HG02678 (cell line): ENCODE data around the gene KIAA0319L.

ENCODE experiments used
- ATAC-seq: cut with Tn5 transposase; IDR thresholded peaks from one replicate; pipeline ENCODE4 v1.9.1; 2021; ENCODE audit warnings: mild to moderate bottlenecking, moderate library complexity; ENCODE audit not compliant: unreplicated experiment

The KIAA0319L gene

DNA sequence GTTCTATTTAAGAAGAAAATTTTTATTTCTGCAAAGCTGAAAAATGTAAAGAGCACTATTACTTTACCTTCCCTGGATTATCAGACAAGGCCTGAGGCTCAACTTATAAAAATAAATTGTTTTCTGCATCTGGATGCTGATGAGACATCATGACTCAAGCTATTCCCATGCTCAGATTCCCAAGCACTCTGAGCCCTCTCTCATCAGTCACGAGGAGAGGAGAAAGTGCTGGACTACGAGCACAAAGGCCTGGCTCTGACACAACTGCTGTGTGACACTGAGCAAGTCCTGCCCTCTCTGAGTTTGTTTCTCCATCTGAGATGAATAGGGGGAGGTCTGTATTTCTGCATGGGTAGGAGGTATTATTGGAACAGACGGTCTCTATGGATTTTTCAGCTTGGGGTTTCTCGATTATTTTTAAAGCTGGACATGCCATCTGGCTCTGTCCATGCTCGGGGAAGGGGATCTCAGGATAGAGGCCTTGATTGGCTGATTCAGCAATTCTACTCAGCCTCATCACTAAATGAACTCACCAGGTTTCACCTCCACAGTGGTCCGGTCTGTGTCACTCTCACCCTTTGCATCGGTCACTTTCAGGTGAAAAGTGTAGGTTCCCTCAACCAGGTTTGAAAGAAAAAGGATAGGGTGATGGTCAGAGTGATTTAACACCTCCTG is 107.7 kb downstream of the KIAA0319L start:
- no peak for ATAC-seq

DNA sequence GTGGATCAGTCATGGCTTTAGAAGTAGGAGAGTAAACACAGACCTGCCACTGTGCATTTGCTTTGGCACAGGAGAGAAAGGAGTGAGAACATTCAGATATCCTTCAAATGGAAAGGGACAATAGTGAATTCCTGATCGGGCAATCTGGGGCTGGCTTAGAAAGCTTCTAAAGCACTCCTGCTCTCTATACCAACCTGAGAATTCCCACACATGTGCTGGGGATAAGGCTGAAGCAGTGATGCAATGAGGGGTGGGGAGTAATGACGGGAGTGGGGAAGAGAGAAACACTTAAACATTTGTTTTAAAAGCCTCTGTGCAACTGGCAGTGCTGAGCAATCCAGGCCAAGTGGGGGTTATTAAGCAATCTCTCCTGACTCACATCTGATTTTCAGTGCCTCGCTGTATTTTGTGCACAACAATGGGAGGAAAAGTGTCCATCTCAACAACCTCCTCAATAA is 108.8 kb downstream of the KIAA0319L start:
- ATAC-seq, result no peak

DNA sequence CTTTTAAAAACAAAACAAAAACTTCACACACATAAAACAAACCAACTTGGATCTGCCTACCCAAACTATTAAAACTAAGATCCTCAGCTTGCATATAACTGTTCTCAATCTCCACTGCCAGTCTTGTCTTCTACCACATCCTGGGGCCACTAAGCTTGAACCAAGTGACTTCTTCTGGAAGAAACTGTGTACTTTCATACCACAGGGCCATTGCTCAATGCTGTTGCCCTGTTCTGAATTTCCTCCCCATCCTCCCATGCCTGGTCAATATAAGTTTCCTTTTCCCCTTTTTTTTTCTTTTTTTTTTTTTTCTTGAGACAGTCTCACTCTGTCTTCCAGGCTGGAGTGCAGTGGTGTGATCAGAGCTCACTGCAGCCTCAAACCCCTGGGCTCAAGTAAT is 109.9 kb downstream of the KIAA0319L start:
- no peak for ATAC-seq

DNA sequence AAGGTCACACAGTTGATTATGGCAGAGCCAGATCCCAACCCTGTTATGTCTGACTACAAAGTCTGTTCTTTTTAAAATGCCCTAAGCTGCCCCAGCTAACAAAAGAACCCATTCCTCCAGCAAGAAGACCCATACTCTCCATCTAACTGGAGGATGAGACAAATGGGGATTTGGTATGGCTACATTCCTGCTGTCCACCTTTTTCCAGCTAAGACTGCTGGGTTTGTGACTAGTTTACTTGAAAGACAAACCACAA is 112.8 kb downstream of the KIAA0319L start:
- no peak for ATAC-seq

DNA sequence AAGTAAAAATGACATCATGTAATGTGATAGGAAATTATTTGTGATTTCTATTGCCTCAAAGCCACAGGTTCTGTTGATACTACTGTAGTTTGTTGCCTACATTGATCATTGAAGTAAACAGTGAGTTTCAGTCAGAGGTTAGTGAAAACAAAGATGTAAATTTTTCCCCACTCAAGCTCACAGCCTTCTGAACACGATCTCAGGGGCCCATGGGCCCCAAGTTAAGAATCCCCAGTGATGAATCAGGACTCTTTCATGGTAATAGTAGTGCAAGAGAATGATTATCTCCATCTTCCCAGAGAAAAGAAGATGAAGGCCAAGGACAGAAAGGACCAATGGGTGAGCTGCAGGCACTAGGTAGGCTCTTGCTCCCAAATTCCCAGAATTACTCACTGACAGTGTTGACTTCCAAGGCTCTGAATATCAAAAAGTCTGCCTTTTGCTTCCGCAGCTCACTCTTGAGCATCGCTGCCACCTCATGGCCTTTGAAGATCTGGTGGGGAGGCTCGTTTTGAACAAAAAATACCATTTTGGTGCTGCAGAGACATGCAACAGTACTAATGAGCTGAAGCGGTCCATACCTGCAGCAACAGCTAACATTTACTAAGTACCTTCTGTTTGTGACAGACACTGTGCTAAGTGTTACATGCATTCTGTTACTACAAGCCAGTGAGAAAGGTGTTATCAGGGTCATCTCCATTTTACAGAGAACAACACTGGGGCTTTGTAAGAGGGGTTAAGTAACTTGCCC is 113.3 kb downstream of the KIAA0319L start:
- ATAC-seq, result no peak

DNA sequence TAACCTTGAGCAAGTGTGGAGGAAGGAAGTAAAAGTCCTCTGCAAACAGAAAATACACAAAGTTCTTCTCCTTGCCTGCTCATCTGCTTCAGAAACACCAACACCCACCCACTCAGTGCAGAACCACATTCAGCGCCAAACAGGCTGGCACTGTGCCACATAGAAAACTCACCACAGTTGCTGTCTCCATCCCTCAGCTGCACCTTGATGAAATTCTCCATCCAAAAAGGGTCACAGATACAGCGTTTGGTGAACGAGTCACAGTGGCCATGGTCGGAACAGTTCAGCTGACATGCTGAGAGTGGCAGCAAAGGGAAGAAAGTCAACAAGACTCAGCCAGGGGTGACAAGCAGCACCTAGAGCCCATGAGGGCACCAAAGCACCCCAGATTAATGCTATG is 114.5 kb downstream of the KIAA0319L start:
- ATAC-seq, result no peak

DNA sequence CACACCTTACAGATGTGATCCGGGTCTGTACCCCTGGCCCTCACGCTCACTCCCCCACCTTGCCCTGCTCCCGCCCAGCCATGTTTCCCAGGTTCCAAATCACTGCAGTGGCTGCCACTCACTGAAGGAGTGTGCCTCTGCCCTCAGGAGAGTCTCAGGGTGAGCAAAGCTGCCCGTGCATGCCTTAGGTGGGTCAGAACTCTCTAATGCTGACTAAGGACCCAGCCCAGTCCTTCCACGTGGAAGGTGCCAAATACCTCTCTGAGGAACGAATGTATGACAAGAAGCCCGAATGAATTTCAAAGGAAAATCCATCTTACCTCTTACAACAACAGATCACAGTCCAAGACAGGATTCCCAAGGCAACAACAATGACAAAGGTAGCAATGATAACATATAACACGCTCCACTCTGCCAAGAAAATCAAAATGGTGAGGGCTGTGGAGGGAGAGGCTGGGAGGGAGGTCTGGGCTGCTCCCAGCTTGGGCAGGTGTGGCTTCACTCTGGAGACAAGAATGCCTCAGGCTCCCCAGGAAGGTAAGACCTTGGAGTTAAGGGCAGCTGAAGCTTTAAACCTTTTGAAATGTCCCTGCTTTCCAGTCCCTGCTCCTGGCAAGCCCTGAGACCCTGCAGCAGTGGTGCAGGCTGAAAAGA is 115.2 kb downstream of the KIAA0319L start:
- no peak for ATAC-seq

DNA sequence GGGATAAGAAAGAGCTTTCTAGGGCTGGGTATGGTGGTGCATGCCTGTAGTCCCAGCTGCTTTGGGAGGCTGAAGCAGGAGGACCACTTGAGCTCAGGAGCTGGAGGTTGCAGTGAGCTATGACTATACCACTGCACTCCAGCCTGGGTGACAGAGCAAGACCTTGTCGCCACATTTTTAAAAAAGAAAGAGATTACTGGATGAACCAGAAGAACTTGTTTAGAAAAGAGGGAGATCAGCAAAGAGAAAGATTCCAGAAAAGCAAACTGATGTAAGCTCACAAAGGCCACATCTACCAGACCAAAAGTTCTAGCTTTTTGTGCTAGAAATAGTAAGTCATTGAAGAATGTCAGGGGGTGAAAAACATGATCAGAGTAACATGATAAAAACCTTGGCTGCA is 117.6 kb downstream of the KIAA0319L start:
- no peak for ATAC-seq

DNA sequence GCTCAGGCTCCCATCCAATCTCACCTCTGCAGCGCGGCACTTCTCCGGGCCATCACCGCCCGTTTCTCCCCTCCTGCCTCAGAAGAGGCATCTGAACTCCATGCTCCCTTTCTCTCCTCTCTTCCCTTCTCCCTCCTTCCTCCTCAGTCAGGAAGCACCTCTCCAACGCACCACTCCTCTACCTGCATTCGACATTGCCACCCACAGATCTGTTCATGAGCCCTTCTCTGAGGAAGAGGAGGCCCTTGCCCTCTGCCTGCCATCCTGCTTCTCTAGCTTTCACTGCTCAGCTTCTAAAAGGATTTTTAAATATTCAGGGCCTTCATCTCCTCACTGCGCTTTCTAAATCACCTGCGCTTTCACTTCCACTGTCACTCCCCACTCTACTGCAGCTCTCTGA is 120.0 kb downstream of the KIAA0319L start:
- ATAC-seq, result no peak

DNA sequence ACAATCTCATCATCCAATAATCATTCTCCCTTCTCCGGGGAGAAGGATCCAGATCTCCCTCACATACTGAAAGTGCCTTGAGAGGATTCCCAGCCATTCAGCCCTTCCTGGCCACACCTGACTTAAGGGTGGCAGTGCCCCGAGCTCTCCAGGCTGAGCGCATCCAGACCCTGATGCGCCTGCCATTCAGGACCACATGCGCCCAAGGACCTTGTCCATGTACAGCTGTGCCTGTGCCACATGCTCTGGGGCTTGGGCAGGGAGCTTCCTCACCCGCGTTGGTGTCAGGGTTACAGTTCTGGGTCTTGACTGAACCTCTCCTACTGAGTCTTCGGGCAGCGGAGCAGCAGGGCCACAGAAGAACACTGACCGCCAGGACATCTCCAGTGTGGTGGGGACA is 121.1 kb downstream of the KIAA0319L start:
- no peak for ATAC-seq

DNA sequence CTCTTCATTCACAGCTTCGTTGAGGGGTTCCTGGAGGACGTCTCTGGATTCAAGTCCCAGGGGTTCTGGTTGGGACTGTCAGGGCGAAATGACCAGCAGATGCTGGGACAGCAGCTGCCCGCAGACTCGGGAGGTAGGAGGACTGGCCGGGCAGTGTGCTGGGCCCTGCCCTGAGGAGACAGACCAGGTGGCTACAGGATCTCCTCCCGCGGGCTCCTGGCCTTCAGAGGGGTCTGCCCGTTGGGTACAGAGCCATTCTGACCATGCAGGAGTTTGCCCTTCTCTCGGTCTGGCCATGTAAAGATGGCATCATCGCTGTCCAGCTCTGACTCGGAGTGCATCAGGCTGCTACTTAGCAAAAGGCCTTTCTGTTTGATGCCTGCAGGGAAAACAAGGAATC is 122.5 kb downstream of the KIAA0319L start:
- ATAC-seq, result no peak

DNA sequence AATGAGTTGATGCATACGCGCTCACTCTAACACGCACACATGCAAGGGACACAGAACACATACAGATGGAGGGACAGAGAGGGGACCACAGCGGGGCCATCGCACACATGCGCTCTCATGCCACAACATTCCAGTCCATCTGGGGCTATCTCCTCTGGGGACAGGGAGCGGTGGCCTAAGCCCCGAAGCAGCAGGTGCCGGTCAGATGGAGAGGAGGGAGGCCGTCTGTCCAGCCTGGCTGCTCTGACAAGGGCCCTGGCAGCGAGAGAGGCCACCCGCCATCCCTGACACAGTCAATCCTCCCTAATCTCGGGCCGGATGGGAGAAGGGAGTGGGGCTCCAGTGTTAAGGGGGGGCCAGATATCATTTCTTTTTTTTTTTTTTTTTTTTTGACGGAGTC is 123.5 kb downstream of the KIAA0319L start:
- ATAC-seq, result no peak

DNA sequence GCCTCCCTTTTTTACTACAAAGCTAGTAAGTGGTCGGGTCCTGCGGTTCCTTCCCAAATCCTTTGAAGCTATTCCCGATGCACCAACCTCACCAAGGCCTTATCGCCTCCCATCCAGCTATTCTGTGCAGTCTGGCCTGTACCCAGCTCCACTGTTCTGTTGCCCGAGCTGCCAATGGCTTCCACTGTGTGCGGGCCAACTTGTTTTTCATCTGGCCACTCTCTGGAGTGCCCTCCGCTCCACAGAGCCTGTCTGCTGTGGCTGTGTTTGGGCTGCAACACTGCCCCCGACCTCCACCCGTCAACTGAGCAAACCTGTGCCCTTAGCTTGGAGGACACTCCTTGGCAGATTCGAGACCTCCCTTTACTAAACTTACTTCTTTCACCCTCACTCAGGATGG is 125.0 kb downstream of the KIAA0319L start:
- ATAC-seq, result no peak

DNA sequence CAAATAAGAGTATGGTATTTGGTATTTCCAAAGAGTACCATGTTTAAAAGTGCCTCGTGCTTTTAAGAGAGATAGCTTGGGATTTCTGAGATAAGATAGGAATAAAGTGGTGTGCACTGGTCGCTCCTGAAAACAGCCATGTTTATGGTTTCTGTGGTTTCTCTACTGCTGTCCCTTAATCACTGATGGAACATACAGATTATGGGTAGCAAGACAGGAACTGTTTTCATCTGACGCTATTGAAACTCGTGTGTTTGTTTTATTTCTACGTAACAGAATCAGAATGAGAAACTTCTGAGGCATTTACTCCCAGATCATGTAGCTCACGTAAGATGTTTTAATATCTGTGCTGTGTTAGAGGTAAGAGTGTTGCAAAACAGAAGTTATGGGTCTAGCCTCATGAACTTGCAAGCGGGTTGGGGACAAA is 126.0 kb downstream of the KIAA0319L start:
- no peak for ATAC-seq

DNA sequence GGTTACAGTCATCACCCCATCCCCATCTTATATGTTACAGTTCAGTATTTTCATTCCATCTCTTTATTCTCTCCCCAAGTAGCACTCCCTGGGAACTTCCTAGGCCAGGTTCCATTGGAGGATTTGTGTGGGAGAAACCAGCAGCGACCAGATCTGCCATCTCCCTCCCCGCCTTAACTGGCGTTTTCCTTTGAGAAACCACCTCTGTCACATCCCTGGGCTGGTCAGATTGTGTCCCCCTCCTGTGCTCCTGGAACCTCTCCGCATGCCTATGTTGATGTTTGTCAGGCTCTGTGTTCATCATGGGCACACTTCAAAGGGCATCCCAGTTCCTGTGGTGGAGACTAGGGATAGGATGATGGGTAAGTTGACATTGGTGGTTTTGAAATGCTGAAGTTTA is 126.4 kb downstream of the KIAA0319L start:
- ATAC-seq, result no peak

DNA sequence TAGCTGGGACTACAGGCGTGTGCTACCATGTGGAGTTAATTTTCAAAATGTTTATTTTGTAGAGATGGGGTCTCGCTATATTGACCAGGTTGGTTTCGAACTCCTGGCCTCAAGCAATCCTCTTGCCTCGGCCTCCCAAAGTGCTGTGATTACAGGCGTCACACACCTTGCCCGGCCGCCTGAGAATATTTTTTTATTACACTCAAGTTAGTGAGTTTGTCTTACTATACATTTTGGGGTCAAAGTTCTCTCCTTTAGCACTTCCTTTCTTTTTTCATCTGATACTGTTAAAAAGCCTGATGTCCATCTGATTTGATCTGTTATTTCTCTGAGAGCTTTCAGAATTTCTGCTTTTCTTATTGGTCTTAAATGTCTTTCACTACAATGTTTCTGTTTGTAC is 128.8 kb downstream of the KIAA0319L start:
- no peak for ATAC-seq

DNA sequence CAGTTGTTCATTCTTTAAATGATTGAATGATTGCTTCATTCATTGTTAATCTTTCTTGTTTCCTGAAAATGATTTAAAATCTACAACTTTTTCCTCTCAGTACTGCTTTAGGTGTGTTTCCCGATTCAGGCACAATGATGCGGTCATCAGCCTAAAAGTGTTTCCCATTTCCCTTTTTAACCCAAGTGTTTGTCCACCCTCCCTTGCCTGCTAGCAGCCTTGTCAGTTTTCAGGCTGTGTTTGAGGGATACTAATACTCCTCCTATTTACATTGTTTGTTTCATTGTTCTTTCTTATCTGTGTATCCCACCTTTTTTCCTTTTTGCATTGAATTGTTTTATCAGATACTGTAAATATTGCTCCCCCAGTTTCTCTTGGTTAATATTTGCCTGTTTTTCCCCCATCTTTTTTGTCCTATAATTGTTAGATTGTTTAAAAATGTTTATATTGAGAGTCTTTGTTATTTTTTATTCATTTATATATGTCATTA is 131.1 kb downstream of the KIAA0319L start:
- no peak for ATAC-seq

DNA sequence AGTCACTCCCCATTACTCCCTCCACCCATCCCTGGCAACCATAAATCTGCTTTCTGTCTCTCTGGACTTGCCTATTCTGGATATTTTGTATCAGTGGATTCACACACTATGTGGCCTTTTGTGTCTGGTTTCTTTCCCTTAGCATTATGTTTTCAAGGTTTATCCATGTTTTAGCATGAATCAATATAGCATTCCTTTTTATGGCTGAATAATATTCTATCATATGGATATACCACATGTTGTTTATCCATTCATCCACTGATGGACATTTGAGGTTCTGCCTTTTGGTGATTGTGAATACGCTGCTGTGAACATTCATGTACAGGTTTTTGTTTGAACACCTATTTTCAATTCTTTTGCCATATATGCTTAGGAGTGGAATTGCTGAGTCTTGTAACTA is 148.3 kb downstream of the KIAA0319L start:
- no peak for ATAC-seq

DNA sequence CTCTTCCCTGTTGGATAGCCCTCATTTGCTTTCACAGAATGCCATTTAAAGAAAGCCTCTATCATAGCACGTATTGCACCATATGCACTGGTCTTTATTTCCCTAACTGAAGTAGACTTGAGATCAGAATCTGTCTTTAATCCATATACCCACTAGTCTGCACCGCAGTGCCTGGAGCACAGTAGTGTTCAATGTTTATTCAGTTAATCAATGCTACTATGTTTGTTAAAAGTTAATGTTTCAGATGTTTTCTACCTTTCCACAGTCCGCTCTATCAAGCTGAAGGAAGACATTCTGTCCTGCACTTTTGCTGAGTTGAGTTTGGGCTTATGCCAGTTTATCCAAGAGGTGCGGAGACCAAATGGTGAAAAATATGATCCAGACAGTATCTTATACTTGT is 149.5 kb downstream of the KIAA0319L start:
- ATAC-seq, result no peak

DNA sequence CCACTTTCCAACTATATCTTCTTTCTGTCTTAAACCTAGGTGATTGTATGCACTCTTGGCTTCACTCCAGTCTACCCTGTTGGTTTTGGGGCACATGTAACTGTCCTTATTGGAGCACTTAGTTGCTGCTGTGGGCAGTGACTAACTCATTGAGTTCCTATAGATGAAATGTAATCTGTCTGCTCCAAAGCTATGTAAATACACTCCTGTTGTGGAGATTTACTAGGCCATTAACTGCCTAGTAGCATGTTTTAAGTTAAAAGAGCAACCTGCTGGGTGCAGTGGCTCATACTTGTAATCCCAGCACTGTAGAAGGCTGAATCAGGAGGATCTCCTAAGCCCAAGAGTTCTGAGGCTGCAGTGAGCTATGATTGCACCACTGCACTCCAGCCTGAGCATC is 151.1 kb downstream of the KIAA0319L start:
- ATAC-seq, result no peak

DNA sequence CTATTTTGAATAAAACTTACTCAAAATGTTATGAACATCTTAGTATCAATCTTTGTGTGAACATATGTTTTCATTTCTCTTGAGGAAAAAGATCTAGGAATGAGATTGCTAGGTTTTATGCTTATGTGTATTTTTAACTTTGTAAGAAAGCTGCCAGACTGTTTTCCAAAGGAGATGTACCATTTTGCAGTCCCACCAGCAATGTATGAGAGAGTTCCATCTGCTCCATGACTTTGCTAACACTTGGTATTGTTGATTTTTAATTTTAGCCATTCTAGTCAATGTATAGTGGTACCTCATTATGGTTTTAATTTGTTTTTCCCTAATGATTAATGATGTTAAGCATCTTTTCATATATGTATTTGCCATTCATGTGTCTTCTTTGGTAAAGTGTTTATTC is 156.2 kb downstream of the KIAA0319L start:
- ATAC-seq, result no peak

DNA sequence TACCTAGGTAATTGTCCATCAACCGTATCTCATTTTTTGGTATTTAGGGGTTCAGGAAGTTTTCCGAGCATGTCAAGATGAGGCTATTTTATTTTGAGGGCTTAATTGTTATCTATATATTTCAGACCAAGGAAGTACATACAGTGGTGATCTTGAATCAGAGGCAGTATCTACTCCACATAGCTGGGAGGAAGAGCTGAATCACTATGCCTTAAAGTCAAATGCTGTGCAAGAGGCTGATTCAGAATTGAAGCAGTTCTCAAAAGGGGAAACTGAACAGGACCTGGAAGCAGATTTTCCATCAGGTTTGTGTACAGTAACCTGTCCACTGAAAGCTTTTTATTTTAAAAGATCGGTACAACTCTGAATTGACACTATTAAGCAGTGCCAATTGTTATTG is 158.5 kb downstream of the KIAA0319L start:
- no peak for ATAC-seq
